Sigmoid colon (tissue), 4 donors: ENCODE data around the gene FAM78B.

ENCODE experiments used
- EP300 ChIP-seq, 4 donors: sonication (generic); formaldehyde crosslinking; IDR thresholded peaks; one replicate each; pipeline ENCODE4 v1.6.1; 2017; ENCODE audit warnings: antibody characterized with exemption in 4 of 4
- TF ChIP-seq, protein P1 (sequence below), 4 experiments: fragments of 450-650 bp in 3 of 4; fragments of 200-600 bp in 1 of 4; IDR thresholded peaks; one replicate each; pipeline ENCODE4 v1.5.1; 2016 to 2019; ENCODE audit warnings: antibody characterized with exemption in 4 of 4, mild to moderate bottlenecking in 3 of 4, moderate library complexity in 2 of 4

DNA sequence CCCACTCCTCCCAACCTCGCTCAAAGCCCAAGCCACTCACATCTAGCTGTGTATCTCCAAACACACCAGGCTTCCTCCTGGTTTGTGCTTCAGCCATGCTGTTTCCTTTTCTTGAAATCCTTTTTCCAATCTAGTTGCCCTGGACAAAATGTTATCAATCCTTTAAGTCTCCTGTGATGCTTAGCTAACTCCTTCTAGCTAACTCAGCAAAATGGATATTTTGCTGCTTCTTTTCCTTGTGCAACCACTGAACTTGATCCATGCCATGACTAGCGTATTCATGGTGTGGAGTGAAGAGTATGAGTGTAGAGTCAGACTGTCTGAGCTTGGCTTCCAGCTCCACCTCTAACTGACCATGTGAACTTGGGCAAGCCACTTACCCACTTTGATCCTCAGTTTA lies 33.9 kb upstream of the FAM78B start:
- TF ChIP-seq, protein P1, sequence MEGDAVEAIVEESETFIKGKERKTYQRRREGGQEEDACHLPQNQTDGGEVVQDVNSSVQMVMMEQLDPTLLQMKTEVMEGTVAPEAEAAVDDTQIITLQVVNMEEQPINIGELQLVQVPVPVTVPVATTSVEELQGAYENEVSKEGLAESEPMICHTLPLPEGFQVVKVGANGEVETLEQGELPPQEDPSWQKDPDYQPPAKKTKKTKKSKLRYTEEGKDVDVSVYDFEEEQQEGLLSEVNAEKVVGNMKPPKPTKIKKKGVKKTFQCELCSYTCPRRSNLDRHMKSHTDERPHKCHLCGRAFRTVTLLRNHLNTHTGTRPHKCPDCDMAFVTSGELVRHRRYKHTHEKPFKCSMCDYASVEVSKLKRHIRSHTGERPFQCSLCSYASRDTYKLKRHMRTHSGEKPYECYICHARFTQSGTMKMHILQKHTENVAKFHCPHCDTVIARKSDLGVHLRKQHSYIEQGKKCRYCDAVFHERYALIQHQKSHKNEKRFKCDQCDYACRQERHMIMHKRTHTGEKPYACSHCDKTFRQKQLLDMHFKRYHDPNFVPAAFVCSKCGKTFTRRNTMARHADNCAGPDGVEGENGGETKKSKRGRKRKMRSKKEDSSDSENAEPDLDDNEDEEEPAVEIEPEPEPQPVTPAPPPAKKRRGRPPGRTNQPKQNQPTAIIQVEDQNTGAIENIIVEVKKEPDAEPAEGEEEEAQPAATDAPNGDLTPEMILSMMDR (IDR thresholded peaks at IDR 0.05), result no peak
- TF ChIP-seq EP300 (IDR thresholded peaks at IDR 0.05), result no peak
